Stimulated activated CD4-positive, alpha-beta T cell treated with anti-CD3 and anti-CD28 coated beads, Interleukin-2, amount 100 ng/mL, for 24 hours (primary cell): ENCODE measurements around the gene RAI14.

ENCODE experiments used
- DNase-seq, 2 donors: peaks; one replicate each; pipeline ENCODE4 v3.0.0-alpha.2; 2020

The RAI14 gene

GRCh38 chr5:34680896-34681295 is 24.8 kb downstream of the RAI14 start:
- no peak for DNase-seq

GRCh38 chr5:34682926-34683623 is 26.9 kb downstream of the RAI14 start:
- DNase-seq: no peak

GRCh38 chr5:34684281-34684979 is 28.3 kb downstream of the RAI14 start:
- no peak for DNase-seq

GRCh38 chr5:34684980-34685352 is 28.8 kb downstream of the RAI14 start:
- DNase-seq: no peak

- no peak for DNase-seq
These were observed 29.5 kb downstream of the RAI14 start for GRCh38 chr5:34685485-34686165.

GRCh38 chr5:34686762-34687268 is 30.7 kb downstream of the RAI14 start:
- DNase-seq: no peak

- no peak for DNase-seq
These were observed 31.3 kb downstream of the RAI14 start for GRCh38 chr5:34687269-34688011.

GRCh38 chr5:34688015-34688810 is 32.1 kb downstream of the RAI14 start:
- no peak for DNase-seq

GRCh38 chr5:34690301-34690700 is 34.2 kb downstream of the RAI14 start:
- no peak for DNase-seq

- no peak for DNase-seq
These were observed 34.8 kb downstream of the RAI14 start for GRCh38 chr5:34690898-34691297.

GRCh38 chr5:34691326-34691725 is 35.2 kb downstream of the RAI14 start:
- DNase-seq: no peak

GRCh38 chr5:34692786-34693185 is 36.7 kb downstream of the RAI14 start:
- no peak for DNase-seq

- no peak for DNase-seq
These were observed 37.9 kb downstream of the RAI14 start for GRCh38 chr5:34694012-34694411.

- no peak for DNase-seq
These were observed 38.6 kb downstream of the RAI14 start for GRCh38 chr5:34694685-34695084.

GRCh38 chr5:34695275-34696027 is 39.3 kb downstream of the RAI14 start:
- no peak for DNase-seq

- no peak for DNase-seq
These were observed 41.4 kb downstream of the RAI14 start for GRCh38 chr5:34697308-34698108.

- no peak for DNase-seq
These were observed 41.9 kb downstream of the RAI14 start for GRCh38 chr5:34698109-34698419.

GRCh38 chr5:34698754-34699153 is 42.6 kb downstream of the RAI14 start:
- no peak for DNase-seq

GRCh38 chr5:34699155-34700077 is 43.3 kb downstream of the RAI14 start:
- no peak for DNase-seq

GRCh38 chr5:34700078-34700452 is 43.9 kb downstream of the RAI14 start:
- DNase-seq: no peak
